Muscle layer of colon (tissue), 2 donors: ENCODE results near the gene TBC1D3I.

Experiments used
- H3K27ac ChIP-seq: one replicate; pipeline ENCODE4 v1.7.0; 2013; ENCODE audit warnings: low read depth, mild to moderate bottlenecking, low read length, moderate library complexity
- H3K27me3 ChIP-seq, 2 donors: one replicate each; pipeline ENCODE4 v1.7.0; 2013; ENCODE audit warnings: low read length in 2 of 2, mild to moderate bottlenecking in 2 of 2; ENCODE audit not compliant: insufficient read depth in 2 of 2, control insufficient read depth in 1 of 2
- H3K36me3 ChIP-seq: one replicate; pipeline ENCODE4 v1.7.0; 2013; ENCODE audit warnings: mild to moderate bottlenecking, low read length; ENCODE audit not compliant: insufficient read depth
- H3K4me1 ChIP-seq: one replicate; pipeline ENCODE4 v1.7.0; 2013; ENCODE audit warnings: mild to moderate bottlenecking, low read length; ENCODE audit not compliant: insufficient read depth
- H3K4me3 ChIP-seq, 2 donors: one replicate each; pipeline ENCODE4 v1.7.0; 2013; ENCODE audit warnings: low read length in 2 of 2, low read depth in 1 of 2, mild to moderate bottlenecking in 1 of 2, moderate library complexity in 1 of 2
- H3K9ac ChIP-seq: one replicate; pipeline ENCODE4 v1.7.0; 2013; ENCODE audit warnings: low read length
- H3K9me3 ChIP-seq: one replicate; pipeline ENCODE4 v1.7.0; 2013; ENCODE audit warnings: mild to moderate bottlenecking, low read length
- donor health status: abdominal sarcoma.
- donor health status: Adenocarcinoma of cecum.

TBC1D3I gene

DNA sequence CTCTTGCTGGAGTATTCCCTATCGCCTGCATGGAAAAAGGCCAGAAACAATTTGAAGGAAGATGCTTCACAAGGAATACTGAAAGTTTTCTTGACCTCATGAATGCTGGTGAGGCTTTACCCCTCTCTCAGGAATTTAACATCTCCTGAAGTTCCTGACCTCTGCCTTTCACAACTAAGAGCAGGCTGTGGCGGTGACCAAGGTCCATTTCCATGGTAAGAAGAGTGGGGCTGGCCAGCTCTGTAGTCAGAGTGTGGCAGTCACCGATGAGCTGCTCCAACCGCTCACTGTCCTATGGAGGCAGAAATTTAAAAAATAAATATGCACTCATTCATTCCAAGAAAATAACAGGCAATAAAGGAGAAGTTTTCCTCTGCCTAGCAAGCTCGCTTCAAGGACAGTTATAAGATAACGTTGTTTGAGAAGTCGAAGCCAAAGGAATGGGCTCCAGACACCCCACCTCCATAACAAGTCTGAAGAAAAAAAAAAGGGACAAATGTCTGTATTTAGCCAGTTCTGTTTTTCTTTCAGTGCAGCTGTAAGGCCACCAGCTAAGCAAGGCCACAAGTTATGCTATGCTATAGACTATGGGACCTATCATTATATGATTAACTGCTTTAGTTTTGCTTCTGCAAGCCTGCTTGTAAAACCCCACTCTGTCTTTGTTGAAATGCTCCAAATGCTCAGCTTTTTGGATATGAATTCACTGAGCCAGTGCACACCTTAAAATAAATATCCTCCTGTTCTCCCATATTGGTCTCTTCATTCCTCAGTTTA lies 59.5 kb downstream of the TBC1D3I start:
- H3K4me3 ChIP-seq = no peak overlapping the region
- H3K36me3 ChIP-seq = no peaks in the 10 kb centered on the region
- H3K9ac ChIP-seq = no peak overlapping the region
- no peaks in the 10 kb centered on the region for H3K4me1 ChIP-seq
- no peaks in the 10 kb centered on the region for H3K27me3 ChIP-seq
- H3K27ac ChIP-seq = no peak overlapping the region
- H3K9me3 ChIP-seq = no peaks in the 10 kb centered on the region
